Stimulated activated effector memory CD8-positive, alpha-beta T cell treated with anti-CD3 and anti-CD28 coated beads, Interleukin-12 subunit alpha, Interleukin-12 subunit beta, amount 100 ng/mL, for 72 hours (primary cell): ENCODE data around the gene NEDD4L.

Experiments
- ATAC-seq: fragments of 150-1000 bp; cut with Tn5 transposase; 2 replicates; pipeline ENCODE4 v1.10.0; 2021
- DNase-seq, 2 donors: peaks; one replicate each; pipeline ENCODE4 v3.0.0; 2021 to 2022; ENCODE audit warnings: low spot score in 2 of 2
- H3K27ac Mint-ChIP-seq: one replicate; pipeline ENCODE4 v1.8.0; 2022; ENCODE audit warnings: mild to moderate bottlenecking, mixed read lengths
- H3K36me3 Mint-ChIP-seq: one replicate; pipeline ENCODE4 v1.8.0; 2022; ENCODE audit warnings: mild to moderate bottlenecking, mixed read lengths
- H3K4me1 Mint-ChIP-seq: one replicate; pipeline ENCODE4 v1.8.0; 2022; ENCODE audit warnings: mixed read lengths
- H3K4me3 Mint-ChIP-seq: one replicate; pipeline ENCODE4 v1.8.0; 2022; ENCODE audit warnings: mild to moderate bottlenecking, mixed read lengths
- H3K9me3 Mint-ChIP-seq: one replicate; pipeline ENCODE4 v1.8.0; 2022; ENCODE audit warnings: mixed read lengths

NEDD4L gene

DNA sequence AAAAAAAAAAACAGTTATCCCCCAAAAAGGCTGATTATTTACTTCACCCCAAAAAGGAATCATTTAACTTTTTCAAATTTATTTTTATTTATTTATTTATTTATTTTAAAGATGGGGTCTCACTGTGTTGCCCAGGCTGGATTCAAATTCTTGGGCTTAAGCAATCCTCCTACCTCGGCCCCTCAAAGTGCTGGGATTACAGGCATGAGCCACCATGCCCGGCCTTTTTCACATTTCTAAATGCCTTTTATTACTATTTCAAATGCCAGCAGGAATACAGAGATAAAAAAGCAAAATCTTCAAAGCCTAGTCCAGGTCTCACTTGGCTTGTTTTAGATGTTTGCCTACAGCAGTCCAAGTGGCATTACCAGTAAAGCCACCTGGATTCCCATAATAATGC lies 345.7 kb downstream of the NEDD4L start:
- ATAC-seq: no peak
- no peaks in the 10 kb centered on the region for H3K36me3 Mint-ChIP-seq
- H3K27ac Mint-ChIP-seq: no peak overlapping the region

DNA sequence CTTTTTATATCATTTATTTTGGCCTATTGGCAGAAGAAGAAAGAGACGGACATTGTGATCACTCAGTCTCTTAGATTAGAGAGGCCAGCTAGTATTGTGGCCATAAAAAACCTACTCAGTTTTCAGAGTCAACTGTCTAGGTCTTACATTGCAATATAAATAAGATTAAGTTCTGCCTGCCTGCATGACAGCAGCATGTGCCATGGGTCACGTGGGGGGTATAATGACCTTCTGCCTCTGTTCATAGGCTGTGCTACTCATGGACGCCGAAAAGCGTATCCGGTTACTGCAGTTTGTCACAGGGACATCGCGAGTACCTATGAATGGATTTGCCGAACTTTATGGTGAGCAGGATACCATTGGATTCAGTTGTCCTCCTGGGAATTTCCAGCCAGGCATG lies 346.4 kb downstream of the NEDD4L start:
- DNase-seq: no peak
- no peak overlapping the region for H3K4me3 Mint-ChIP-seq
- no peak overlapping the region for H3K27ac Mint-ChIP-seq
- H3K36me3 Mint-ChIP-seq: no peaks in the 10 kb centered on the region
- H3K4me1 Mint-ChIP-seq: peaks cover 10% of the 10 kb centered on the region
- no peaks in the 10 kb centered on the region for H3K9me3 Mint-ChIP-seq
- ATAC-seq: no peak

More for the DNA sequence above, 345.7 kb downstream of the NEDD4L start:
- H3K4me3 Mint-ChIP-seq: no peak overlapping the region
- DNase-seq: no peak
- no peaks in the 10 kb centered on the region for H3K9me3 Mint-ChIP-seq
- peaks cover 7% of the 10 kb centered on the region for H3K4me1 Mint-ChIP-seq

GRCh38 chr18:58391231-58391825 lies 347.3 kb downstream of the NEDD4L start:
- peaks cover 18% of the 10 kb centered on the region for H3K4me1 Mint-ChIP-seq
- no peaks in the 10 kb centered on the region for H3K36me3 Mint-ChIP-seq
- DNase-seq: no peak
- no peak for ATAC-seq
- no peak overlapping the region for H3K27ac Mint-ChIP-seq
- H3K4me3 Mint-ChIP-seq: no peak overlapping the region
- H3K9me3 Mint-ChIP-seq: no peaks in the 10 kb centered on the region

DNA sequence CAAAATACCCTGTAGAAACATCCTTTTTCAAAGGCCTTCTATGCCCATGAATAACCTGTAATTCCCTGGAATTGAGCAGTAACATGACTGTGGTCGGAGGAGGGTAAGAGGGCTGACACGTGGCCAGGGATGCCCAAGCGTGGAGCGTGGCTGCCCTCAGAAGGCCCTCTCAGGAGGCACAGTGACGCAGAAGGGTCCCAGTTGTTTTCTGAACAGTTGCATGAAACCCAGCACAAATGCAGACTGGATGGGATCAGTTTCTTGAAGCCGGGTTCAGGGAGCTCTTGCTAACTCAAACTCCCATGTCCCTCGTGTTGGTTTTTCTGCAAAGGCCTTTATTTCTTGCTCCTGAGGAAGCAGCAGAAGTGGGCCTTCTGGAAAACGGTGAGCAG lies 347.9 kb downstream of the NEDD4L start:
- no peaks in the 10 kb centered on the region for H3K36me3 Mint-ChIP-seq
- no peak overlapping the region for H3K4me3 Mint-ChIP-seq
- no peak overlapping the region for H3K27ac Mint-ChIP-seq
- no peak for DNase-seq
- ATAC-seq: no peak
- H3K4me1 Mint-ChIP-seq: peaks cover 18% of the 10 kb centered on the region
- no peaks in the 10 kb centered on the region for H3K9me3 Mint-ChIP-seq

- H3K9me3 Mint-ChIP-seq: no peaks in the 10 kb centered on the region
- no peak overlapping the region for H3K27ac Mint-ChIP-seq
- no peaks in the 10 kb centered on the region for H3K36me3 Mint-ChIP-seq
- DNase-seq (no peak), ATAC-seq (no peak)
- no peak overlapping the region for H3K4me3 Mint-ChIP-seq
- peaks cover 18% of the 10 kb centered on the region for H3K4me1 Mint-ChIP-seq
Observed at GRCh38 chr18:58392324-58393000, 348.4 kb downstream of the NEDD4L start.

- no peak for DNase-seq
- Mint-ChIP-seq H3K36me3 (no peaks in the 10 kb centered on the region), H3K4me1 (peaks cover 18% of the 10 kb centered on the region), H3K4me3 (no peak overlapping the region), H3K9me3 (no peaks in the 10 kb centered on the region), H3K27ac (no peak overlapping the region)
- ATAC-seq: no peak
Observed at GRCh38 chr18:58393295-58393694, 349.3 kb downstream of the NEDD4L start.

GRCh38 chr18:58394046-58394445 lies 350.0 kb downstream of the NEDD4L start:
- Mint-ChIP-seq H3K36me3 (no peaks in the 10 kb centered on the region), H3K27ac (peak overlapping the region; percentile 54), H3K4me3 (no peak overlapping the region), H3K9me3 (no peaks in the 10 kb centered on the region), H3K4me1 (peaks cover 18% of the 10 kb centered on the region)
- DNase-seq (no peak), ATAC-seq (peak; percentile 86)

DNA sequence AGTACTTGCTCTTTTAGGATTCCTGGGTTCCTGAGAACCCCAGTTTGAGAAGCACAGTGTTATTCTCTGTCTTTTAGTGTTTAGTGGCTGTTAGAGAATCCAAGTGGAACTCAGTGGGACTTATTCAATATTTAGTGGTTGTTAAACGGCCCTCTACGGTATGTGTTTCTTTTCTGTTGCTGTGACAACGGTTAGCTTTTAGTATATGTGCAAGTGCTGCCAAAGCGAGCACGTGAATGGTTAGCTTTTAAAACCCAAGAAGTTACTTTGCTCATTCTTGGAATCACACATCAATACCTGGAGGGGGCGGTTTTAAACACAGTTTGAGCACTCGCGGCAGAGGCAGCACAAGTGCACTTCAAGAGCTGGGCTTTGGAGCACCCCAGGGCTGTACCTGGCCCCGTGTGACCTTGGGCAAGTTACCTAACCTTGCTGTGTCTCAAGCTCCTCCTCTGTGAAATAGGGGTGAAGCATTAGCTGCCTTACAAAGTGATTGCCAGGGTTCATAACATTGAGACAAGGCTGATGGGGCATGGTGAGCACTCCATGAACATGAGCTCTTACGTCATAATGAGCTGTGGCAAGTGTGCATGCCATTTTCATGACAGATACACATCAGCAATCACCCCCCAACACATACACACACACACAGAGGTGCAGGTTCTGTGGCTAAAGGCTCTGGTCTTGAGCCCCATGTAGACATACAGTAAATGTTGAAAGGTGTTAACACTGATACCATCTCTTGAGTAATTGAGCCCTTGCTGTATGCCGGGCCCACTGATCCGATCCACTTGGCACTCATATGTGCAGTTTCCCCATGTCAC lies 350.8 kb downstream of the NEDD4L start:
- DNase-seq (no peak), ATAC-seq (peak; percentile 46)
- no peaks in the 10 kb centered on the region for H3K9me3 Mint-ChIP-seq
- H3K4me3 Mint-ChIP-seq: no peak overlapping the region
- no peaks in the 10 kb centered on the region for H3K36me3 Mint-ChIP-seq
- peak overlapping the region; percentile 54 for H3K27ac Mint-ChIP-seq
- peaks cover 20% of the 10 kb centered on the region for H3K4me1 Mint-ChIP-seq

GRCh38 chr18:58396144-58396543 lies 352.1 kb downstream of the NEDD4L start:
- no peak overlapping the region for H3K27ac Mint-ChIP-seq
- ATAC-seq: no peak
- peak overlapping the region; percentile 15 for H3K4me3 Mint-ChIP-seq
- no peaks in the 10 kb centered on the region for H3K9me3 Mint-ChIP-seq
- H3K36me3 Mint-ChIP-seq: no peaks in the 10 kb centered on the region
- no peak for DNase-seq
- peaks cover 24% of the 10 kb centered on the region for H3K4me1 Mint-ChIP-seq

DNA sequence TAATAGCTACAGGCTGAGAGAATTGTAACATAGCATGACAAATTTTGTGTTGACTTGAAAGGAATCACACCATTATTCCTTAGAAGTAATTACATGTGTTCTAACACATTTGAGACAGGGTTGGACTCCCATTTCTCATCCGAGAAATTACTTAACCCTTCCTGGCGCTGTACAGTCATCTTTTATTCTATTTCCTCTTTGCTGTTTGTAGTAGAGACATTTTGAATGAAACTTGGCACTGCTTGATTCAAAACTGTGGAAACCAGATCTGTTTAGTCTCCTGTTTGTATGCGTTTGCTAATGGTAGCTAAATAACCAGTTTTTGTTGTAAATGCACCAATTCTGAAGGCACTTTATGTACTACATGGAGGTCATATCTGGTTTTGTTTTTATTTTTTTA lies 352.9 kb downstream of the NEDD4L start:
- no peak for DNase-seq
- H3K27ac Mint-ChIP-seq: no peak overlapping the region
- peaks cover 24% of the 10 kb centered on the region for H3K4me1 Mint-ChIP-seq
- H3K36me3 Mint-ChIP-seq: no peaks in the 10 kb centered on the region
- ATAC-seq: no peak
- H3K9me3 Mint-ChIP-seq: no peaks in the 10 kb centered on the region
- peak overlapping the region; percentile 15 for H3K4me3 Mint-ChIP-seq

DNA sequence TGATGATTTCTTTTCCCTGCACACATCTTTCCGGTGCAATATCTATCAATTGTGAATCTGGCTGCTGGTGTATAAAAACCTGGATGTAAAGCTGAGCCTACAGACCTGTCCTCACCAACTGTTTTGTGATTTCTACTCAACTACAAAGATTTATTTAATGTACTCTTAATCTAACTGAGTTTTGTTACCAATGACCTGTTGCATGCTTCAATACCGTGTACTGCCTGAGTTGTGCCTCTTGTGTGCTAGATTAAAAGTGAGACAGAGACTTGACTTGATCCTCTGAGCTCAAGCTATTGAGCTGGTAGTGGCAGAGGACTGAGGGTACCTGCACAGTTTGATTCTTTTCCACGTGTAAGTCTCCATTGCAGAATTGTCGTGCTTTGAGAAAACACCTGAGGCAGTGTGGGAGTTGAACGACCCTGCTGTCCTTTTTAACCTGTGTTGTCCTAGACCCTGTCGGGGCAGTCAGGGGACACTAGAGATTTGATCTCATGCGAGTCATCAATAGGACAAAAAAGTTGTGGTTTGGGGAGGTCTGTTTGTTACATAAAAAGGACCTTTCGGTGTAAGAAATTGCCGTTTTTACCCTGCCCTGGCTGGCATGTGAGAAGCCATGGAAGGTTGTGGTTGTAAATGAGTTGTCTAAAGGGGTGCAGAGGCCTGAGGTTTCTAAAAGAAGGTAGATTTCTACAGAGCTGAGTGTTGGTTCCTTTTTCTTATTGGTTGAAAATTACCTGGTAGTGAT lies 353.5 kb downstream of the NEDD4L start:
- Mint-ChIP-seq H3K4me1 (peaks cover 24% of the 10 kb centered on the region), H3K9me3 (no peaks in the 10 kb centered on the region), H3K36me3 (no peaks in the 10 kb centered on the region), H3K4me3 (peak overlapping the region; percentile 15), H3K27ac (peak overlapping the region; percentile 78)
- DNase-seq: no peak
- ATAC-seq: no peak

DNA sequence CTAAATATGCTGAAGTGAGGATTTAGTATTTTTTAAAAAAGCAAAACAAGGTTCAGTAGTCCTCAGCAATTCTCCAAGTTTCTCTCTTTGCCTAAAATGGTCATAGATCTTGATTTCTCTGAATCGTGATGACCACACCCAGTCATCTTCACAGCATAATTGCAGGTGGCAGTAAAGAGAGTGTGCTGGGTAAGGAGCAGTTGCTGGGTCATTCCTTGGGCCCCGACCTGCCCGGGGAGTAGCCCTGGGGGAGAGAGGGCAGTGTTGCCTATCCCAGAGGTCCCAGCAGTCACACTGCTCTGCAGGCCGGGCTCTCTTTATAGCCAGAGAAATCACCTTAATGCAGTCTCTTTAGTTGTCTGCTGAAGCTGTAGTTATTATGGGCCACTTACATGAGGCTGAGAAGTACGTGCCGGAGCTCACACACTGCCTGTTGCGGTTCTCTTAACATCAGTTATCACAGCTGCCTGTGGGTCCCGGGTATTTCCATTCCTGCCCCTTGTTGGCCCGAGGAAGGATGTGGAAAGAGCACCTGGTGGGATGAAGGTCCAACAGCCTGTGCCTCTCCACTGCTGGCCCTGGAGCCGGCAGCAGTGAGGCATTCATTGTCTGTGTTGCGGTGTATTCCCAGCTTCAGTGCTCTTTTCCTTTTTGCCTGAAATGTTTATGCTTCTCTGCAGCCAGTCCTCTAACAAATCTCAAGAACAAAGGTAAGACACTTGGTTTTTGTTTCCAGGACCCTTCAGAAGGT lies 354.8 kb downstream of the NEDD4L start:
- Mint-ChIP-seq H3K4me1 (peaks cover 22% of the 10 kb centered on the region), H3K36me3 (no peaks in the 10 kb centered on the region), H3K9me3 (no peaks in the 10 kb centered on the region), H3K4me3 (peak overlapping the region; percentile 15), H3K27ac (no peak overlapping the region)
- ATAC-seq (no peak), DNase-seq (no peak)

DNA sequence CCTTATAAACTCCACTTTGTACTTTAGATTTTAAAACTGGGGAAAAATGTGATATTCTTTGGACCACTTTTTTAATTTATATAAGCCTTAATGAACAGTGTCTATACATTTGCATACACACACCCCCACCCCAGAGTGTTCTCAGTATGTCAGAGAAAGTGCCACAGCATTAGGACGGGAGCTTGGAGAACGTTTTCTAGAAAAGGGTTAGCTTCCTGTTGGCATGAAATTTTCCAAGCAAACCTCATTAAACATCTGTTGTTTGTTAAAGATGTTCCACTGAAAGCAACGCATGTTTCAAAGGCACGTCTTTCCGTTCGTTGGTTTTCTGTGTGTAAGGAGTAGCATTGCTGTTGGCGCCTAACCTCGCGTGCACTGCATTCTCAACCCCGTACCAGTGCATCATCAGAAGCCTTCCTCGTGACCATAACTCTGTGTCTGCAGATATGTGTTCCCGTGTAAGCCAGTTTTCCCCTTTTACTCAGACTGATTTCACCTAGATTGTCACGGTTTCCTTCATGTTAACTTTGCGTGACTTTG lies 356.4 kb downstream of the NEDD4L start:
- Mint-ChIP-seq H3K4me1 (peaks cover 14% of the 10 kb centered on the region), H3K36me3 (no peaks in the 10 kb centered on the region), H3K4me3 (peak overlapping the region; percentile 32), H3K9me3 (no peaks in the 10 kb centered on the region), H3K27ac (peak overlapping the region; percentile 15)
- peak; percentile 64 for ATAC-seq
- DNase-seq: no peak

DNA sequence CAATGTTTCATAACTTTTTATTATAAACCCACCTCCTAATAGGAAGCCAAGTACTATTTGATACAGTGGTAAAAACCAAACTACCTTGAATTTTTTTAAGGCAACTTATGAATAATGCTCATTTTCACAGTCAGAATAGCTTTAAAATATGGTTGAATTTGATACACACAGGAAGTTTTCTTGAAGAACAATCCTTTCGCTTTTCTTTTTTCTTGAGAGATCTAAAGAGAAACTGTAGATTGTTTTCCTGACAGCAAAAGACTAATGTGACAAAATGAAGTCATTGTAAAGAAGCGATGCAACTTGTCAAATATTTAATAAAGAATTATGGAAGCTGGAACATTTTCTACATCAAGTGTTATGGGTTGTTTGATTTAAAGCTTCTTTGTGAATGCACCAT lies 357.2 kb downstream of the NEDD4L start:
- Mint-ChIP-seq H3K27ac (no peak overlapping the region), H3K36me3 (no peaks in the 10 kb centered on the region), H3K9me3 (no peaks in the 10 kb centered on the region), H3K4me1 (peaks cover 6% of the 10 kb centered on the region), H3K4me3 (no peak overlapping the region)
- no peak for ATAC-seq
- DNase-seq: no peak
